Fibroblast of lung (primary cell): ENCODE measurements around the gene BLOC1S4. TPM values are rescaled to one million over a fixed set of nuclear protein-coding genes. Genes with fewer than 3 reads are reported as not detected.

Experiments used
- DNase-seq, 2 donors: peaks; one replicate each; pipeline versions ENCODE4 v3.0.0 to v3.0.0-alpha.2; 2010; ENCODE audit warnings: low read depth in 2 of 2
- H2AFZ ChIP-seq: 2 replicates; pipeline ENCODE4 v1.5.1; 2012; ENCODE audit warnings: low read length, control low read depth, inconsistent platforms
- H3K27ac ChIP-seq: 2 replicates; pipeline ENCODE4 v1.5.1; 2011; ENCODE audit warnings: low read length, control low read depth; ENCODE audit not compliant: insufficient read depth
- H3K27me3 ChIP-seq: 2 replicates; pipeline ENCODE4 v1.5.1; 2011; ENCODE audit warnings: mild to moderate bottlenecking, low read length; ENCODE audit not compliant: control insufficient read depth, insufficient read depth
- H3K36me3 ChIP-seq: 2 replicates; pipeline ENCODE4 v1.5.1; 2011; ENCODE audit warnings: low read length; ENCODE audit not compliant: control insufficient read depth, insufficient read depth
- H3K4me1 ChIP-seq: 2 replicates; pipeline ENCODE4 v1.5.1; 2011; ENCODE audit warnings: low read length; ENCODE audit not compliant: control insufficient read depth, insufficient read depth; ENCODE audit errors: extremely low read depth
- H3K4me2 ChIP-seq: 2 replicates; pipeline ENCODE4 v1.5.1; 2011; ENCODE audit warnings: low read length, control low read depth; ENCODE audit not compliant: insufficient read depth; ENCODE audit errors: extremely low read depth
- H3K4me3 ChIP-seq, 4 experiments: fragments of 200-600 bp in 1 of 4; sonication (generic) in 1 of 4; replicated peaks in 1 of 4; 2 replicates each; pipeline ENCODE4 v1.5.1; 2011 to 2016; ENCODE audit warnings: low read length in 4 of 4, low read depth in 3 of 4, mild to moderate bottlenecking in 3 of 4, control low read depth in 2 of 4, inconsistent platforms in 1 of 4, mixed read lengths in 1 of 4; ENCODE audit not compliant: insufficient read depth in 1 of 4; ENCODE audit errors: control extremely low read depth in 1 of 4
- H3K79me2 ChIP-seq: 2 replicates; pipeline ENCODE4 v1.5.1; 2012; ENCODE audit warnings: mild to moderate bottlenecking, low read length, inconsistent platforms; ENCODE audit not compliant: control insufficient read depth, insufficient read depth
- H3K9ac ChIP-seq: 2 replicates; pipeline ENCODE4 v1.5.1; 2011; ENCODE audit warnings: mild to moderate bottlenecking, low read length, control low read depth; ENCODE audit not compliant: insufficient read depth
- H3K9me3 ChIP-seq: 2 replicates; pipeline ENCODE4 v1.5.1; 2012; ENCODE audit warnings: low read depth, low read length; ENCODE audit not compliant: control insufficient read depth, insufficient read depth
- H4K20me1 ChIP-seq: 2 replicates; pipeline ENCODE4 v1.5.1; 2011; ENCODE audit warnings: low read length; ENCODE audit not compliant: control insufficient read depth, insufficient read depth; ENCODE audit errors: extremely low read depth
- EZH2 ChIP-seq: IDR thresholded peaks from 2 replicates; pipeline ENCODE4 v1.5.1; 2012; ENCODE audit warnings: low read length, control low read depth, mild to moderate bottlenecking; ENCODE audit errors: missing control alignments
- polyA plus RNA-seq, 2 donors: library from polyadenylated mRNA; depleted of rRNA in 1 of 2; stranded (reverse) in 1 of 2; unstranded in 1 of 2; fragments of >200 nt; gene quantifications; 2 replicates each; pipeline ENCODE4 v1.2.1, GENCODE V29; 2011 to 2012; ENCODE audit warnings: missing spikeins in 1 of 2
- total RNA-seq: library from RNA; depleted of rRNA; stranded (reverse); fragments of >200 nt; gene quantifications from 2 replicates; pipeline ENCODE4 v1.2.1, GENCODE V29; 2014
- TF ChIP-seq, protein P1 (sequence below), 2 donors: IDR thresholded peaks in 1 of 2; conservative IDR thresholded peaks in 1 of 2; 1 replicate in 1 of 2; 2 replicates in 1 of 2; pipeline ENCODE4 v1.5.1; 2011 to 2012; ENCODE audit warnings: low read length in 2 of 2, control low read depth in 1 of 2, inconsistent platforms in 1 of 2, low read depth in 1 of 2, mild to moderate bottlenecking in 1 of 2

The BLOC1S4 gene
- total and polyA plus RNA-seq, 2 donors (not counting 1 experiment from before 2014, with no cell fraction given) = 12.2 to 13.5 TPM

DNA sequence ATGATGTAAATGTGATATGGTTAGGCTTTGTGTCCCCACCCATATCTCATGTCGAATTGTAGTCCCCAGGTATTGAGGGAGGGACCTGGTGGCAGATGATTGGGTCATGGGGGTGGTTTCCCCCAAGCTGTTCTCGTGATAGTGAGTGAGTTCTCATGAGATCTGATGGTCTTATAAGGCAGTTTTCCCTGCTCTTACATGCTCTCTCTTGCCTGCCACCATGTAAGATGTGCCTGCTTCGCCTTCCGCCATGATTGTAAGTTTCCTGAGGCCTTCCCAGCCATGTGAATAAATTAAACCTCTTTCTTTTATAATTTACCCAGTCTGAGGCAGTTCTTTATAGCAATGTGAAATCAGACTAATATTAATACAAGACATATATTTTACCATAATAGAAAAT lies 23.9 kb downstream of the BLOC1S4 start:
- no peak for DNase-seq
- no peak for TF ChIP-seq EZH2
- TF ChIP-seq, protein P1, sequence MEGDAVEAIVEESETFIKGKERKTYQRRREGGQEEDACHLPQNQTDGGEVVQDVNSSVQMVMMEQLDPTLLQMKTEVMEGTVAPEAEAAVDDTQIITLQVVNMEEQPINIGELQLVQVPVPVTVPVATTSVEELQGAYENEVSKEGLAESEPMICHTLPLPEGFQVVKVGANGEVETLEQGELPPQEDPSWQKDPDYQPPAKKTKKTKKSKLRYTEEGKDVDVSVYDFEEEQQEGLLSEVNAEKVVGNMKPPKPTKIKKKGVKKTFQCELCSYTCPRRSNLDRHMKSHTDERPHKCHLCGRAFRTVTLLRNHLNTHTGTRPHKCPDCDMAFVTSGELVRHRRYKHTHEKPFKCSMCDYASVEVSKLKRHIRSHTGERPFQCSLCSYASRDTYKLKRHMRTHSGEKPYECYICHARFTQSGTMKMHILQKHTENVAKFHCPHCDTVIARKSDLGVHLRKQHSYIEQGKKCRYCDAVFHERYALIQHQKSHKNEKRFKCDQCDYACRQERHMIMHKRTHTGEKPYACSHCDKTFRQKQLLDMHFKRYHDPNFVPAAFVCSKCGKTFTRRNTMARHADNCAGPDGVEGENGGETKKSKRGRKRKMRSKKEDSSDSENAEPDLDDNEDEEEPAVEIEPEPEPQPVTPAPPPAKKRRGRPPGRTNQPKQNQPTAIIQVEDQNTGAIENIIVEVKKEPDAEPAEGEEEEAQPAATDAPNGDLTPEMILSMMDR (conservative IDR thresholded peaks at IDR 0.05 in 1 of 2, IDR thresholded peaks at IDR 0.05 in 1 of 2; ENCODE audit: low read depth in 1 of 2, low read length in 2 of 2) = no peak

DNA sequence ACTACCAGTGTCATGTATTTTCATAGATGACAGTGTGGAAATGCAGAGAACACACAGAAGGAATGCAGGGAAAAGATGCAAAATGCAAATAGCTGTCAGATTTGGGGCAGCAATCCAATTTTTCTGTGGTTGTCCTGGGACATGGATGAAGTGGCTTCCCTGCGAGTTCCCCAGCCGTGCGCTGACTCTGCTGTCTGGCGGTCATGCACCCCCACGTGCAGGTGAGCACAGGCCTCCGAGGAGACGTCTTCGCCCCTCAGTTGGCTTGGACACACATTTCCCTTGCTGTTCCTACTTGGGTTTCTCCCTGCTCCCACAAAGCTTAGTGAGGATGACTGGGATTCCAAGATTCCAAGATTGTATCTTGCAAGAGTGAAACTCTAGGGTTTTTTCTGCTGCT lies 24.4 kb downstream of the BLOC1S4 start:
- Histone ChIP-seq H3K27ac (no peak overlapping the region), H2AFZ (no peak overlapping the region), H4K20me1 (no peaks in the 10 kb centered on the region), H3K9me3 (no peaks in the 10 kb centered on the region), H3K4me2 (no peak overlapping the region), H3K27me3 (no peaks in the 10 kb centered on the region), H3K79me2 (no peaks in the 10 kb centered on the region), H3K4me1 (no peaks in the 10 kb centered on the region), H3K36me3 (no peaks in the 10 kb centered on the region), H3K9ac (no peak overlapping the region), H3K4me3 (no peak overlapping the region)
- TF ChIP-seq, protein P1 (conservative IDR thresholded peaks at IDR 0.05 in 1 of 2, IDR thresholded peaks at IDR 0.05 in 1 of 2; ENCODE audit: low read depth in 1 of 2, low read length in 2 of 2) = no peak
- no peak for TF ChIP-seq EZH2
- no peak for DNase-seq

More for the DNA sequence above, 23.9 kb downstream of the BLOC1S4 start:
- no peaks in the 10 kb centered on the region for H3K36me3 ChIP-seq
- no peak overlapping the region for H3K9ac ChIP-seq
- H3K27ac ChIP-seq = no peak overlapping the region
- no peaks in the 10 kb centered on the region for H3K27me3 ChIP-seq
- no peaks in the 10 kb centered on the region for H4K20me1 ChIP-seq
- H2AFZ ChIP-seq = no peak overlapping the region
- no peaks in the 10 kb centered on the region for H3K79me2 ChIP-seq
- no peak overlapping the region for H3K4me2 ChIP-seq
- H3K4me1 ChIP-seq = no peaks in the 10 kb centered on the region
- H3K9me3 ChIP-seq = no peaks in the 10 kb centered on the region
- no peak overlapping the region for H3K4me3 ChIP-seq

DNA sequence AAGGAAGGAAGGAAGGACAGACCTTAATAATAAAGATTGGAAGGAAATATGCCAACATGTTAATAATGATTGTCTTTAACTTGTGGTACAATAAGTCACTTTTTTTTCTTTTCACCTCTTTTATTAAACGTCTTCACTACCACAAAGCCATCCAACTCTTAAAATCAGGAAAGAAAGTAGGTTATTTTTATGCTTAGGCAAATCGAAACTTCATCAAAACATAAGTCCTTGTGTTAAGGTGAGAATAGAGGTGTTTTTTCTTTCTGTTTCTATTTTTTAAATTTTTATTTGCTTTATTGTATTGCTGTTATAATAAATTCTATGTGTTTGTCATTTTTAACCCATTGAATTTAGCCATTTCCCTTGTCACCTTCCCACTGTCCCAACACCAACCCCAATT lies 26.5 kb downstream of the BLOC1S4 start:
- Histone ChIP-seq H3K4me3 (no peak overlapping the region), H3K36me3 (no peaks in the 10 kb centered on the region), H3K27me3 (no peaks in the 10 kb centered on the region), H3K9me3 (no peaks in the 10 kb centered on the region), H3K79me2 (no peaks in the 10 kb centered on the region), H3K27ac (no peak overlapping the region), H3K4me2 (no peak overlapping the region), H2AFZ (no peak overlapping the region), H4K20me1 (no peaks in the 10 kb centered on the region), H3K4me1 (no peaks in the 10 kb centered on the region), H3K9ac (no peak overlapping the region)
- TF ChIP-seq EZH2 = no peak
- TF ChIP-seq, protein P1 (conservative IDR thresholded peaks at IDR 0.05 in 1 of 2, IDR thresholded peaks at IDR 0.05 in 1 of 2; ENCODE audit: low read depth in 1 of 2, low read length in 2 of 2) = no peak
- DNase-seq = no peak
